Cerebellar nuclear complex (tissue), 1 donor: ENCODE data around the gene INPP5B.
"Not testable (repeated sequence)": the region's sequence is repeated elsewhere in the genome, so short reads cannot be mapped to it uniquely, and the experiment has no call there.

Experiments
- DNase-seq, 2 experiments: peaks; one replicate each; lab custom pipeline; 2025; lab: John Stamatoyannopoulos, UW

Gene INPP5B

DNA sequence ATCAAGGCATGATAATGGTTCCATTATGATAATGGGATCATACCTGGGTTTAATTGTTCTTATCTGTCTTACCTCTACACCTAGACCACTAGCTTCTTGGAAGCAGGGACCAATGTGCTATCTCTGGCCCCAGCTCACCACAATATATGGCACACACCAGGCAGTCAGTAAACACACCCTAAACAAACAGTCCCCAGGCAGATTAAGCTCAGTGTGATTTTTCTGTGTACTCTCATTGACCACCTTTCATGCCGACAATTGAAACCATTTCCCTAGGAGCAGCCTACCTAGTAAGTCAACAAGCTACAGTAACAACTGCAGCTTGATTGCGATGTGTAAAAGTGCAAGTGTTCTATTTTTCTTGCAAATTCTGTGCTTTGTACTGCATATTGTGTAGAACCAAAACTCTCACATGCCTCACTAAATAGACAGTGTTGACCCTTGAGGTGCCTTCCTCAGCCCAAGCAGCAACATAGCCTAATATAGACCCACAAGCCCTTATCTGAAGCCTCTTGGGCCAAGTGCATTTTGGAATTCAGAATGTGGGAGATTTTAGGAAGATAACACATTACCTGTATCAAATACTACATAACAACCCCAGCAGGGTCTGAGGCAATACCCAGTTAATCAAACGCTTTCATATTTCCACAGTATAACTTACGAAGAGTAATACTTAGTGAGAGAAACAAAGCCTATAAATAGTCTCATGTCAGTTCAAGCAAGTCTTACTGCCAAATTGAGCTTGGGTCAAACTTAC, 32.0 kb downstream of the INPP5B start:
- DNase-seq = no peak

DNA sequence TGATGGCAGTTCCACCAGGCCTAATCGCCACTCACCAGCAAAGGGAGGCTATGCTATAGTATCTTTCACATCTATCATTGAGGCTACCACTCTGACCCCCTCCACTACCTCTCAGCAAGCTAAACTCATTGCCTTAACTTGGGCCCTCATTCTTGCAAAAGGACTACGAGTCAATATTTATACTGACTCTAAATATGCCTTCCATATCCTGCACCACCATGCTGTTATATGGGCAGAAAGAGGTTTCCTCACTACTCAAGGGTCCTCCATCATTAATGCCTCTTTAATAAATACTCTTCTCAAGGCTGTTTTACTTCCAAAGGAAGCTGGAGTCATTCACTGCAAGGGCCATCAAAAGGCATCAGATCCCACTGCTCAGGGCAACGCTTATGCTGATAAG, 35.4 kb downstream of the INPP5B start:
- DNase-seq = not testable (repeated sequence)

DNA sequence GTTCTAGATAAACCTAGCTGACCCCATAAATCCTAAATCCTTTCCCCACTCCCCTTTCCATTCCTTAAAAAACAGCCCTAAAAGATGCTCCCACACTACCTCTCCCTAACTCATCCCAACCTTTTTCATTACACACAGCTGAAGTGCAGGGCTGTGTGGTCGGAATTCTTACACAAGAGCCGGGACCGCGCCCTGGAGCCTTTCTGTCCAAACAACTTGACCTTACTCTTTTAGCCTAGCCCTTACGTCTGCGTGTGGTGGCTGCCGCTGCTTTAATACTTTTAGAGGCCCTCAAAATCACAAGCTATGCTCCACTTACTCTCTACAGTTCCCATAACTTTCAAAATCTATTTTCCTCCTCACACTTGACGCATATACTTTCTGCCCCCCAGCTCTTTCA, 36.0 kb downstream of the INPP5B start:
- DNase-seq = not testable (repeated sequence)

DNA sequence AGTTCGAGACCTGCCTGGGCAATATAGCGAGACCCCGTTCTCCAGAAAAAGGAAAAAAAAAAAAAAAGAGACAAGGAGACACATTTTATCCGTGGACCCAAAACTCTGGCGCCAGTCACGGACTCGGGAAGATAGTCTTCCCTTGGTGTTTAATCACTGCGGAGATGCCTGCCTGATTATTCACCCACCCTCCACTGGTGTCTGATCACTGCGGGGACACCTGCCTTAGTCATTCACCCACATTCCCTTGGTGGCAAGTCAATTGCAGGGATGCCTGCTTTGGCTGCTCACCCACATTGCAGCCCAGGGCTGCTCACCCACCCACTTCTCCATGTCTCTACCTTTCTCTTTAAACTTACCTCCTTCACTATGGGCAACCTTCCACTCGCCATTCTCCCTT, 38.3 kb downstream of the INPP5B start:
- not testable (repeated sequence) for DNase-seq

DNA sequence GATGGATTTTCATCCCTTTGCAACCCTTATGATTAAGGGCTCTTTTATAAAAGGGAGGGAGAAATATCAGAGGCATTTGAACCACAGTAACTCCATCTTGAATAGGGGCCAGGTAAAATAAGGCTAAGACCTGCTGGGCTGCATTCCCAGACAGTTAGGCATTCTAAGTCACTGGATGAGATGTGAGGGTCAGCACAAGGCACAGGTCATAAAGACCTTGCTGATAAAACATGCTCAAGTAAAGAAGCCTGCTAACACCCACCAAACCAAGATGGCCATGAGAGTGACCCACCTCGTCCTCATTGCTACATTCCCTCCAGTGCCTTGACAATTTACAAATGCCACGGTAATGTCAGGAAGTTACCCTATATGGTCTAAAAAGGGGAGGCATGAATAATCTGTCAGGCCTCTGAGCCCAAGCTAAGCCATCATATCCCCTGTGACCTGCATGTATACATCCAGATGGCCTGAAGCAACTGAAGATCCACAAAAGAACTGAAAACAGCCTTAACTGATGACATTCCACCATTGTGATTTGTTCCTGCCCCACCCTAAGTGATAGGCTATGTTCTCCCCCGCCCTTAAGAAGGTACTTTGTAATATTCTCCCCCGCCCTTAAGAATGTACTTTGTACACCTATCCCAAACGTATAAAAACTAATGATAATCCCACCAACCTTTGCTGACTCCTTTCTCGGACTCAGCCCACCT, 39.3 kb downstream of the INPP5B start:
- DNase-seq = not testable (repeated sequence)

DNA sequence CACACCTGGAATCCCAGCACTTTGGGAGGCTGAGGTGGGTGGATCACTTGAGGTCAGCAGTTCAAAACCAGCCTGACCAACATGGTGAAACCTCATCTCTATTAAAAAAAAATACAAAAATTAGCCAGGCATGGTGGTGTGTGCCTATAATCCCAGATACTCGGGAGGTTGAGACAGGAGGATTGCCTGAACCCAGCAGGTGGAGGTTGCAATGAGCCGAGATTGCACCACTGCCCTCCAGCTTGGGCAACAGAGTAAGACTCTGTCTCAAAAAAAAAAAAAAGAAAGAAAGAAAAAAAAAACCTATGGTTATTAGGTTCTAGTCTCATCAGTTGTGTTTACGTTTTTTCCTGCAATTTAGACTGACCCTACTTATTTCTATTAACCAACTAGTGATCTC, 40.3 kb downstream of the INPP5B start:
- DNase-seq = not testable (repeated sequence)

DNA sequence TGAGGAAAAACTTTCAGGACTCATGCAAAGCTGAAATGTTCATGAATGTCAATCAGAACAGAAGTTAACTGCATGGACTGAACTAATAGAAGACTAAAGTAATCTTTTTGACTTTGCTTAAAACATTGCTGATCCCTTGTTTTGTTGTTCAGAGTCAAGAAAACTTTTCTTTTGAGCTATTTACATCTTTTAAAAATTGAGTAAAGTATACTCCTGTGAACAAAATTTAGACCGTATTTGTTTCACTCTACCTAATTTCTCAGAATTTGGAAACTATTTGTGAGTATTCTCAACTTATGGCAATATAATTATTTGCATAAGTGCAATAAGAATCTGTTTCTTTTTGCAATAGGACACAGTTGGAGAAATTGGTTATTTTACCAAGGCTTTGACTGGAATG, 41.1 kb downstream of the INPP5B start:
- no peak for DNase-seq

DNA sequence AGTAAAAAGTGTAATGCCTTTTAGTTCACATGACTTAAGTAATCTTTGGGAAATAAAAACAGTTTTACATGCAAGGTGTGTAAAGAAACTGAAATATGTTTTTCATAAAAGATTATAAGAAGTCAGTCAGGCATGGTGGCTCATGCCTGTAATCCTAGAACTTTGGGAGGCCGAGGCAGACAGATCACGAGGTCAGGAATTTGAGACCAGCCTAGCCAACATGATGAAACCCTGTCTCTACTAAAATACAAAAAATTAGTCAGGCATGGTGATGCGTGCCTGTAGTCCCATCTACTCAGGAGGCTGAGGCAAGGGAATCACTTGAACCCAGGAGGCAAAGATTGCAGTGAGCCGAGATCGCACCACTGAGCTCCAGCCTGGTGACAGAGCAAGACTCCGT, 42.9 kb downstream of the INPP5B start:
- not testable (repeated sequence) for DNase-seq

DNA sequence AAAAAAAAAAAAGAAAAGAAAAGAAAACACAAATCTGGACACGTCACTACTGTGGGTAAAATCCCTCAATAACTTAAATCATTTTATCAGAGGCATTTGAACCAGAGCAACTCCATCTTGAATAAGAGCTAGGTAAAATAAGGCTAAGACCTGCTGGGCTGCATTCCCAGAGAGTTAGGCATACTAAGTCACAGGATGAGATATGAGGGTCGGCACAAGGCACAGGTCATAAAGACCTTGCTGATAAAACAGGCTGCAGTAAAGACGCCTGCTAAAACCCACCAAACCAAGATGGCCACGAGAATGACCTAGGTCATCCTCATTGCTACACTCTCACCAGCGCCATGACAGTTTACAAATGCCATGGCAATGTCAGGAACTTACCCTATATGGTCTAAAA, 43.9 kb downstream of the INPP5B start:
- no peak for DNase-seq

DNA sequence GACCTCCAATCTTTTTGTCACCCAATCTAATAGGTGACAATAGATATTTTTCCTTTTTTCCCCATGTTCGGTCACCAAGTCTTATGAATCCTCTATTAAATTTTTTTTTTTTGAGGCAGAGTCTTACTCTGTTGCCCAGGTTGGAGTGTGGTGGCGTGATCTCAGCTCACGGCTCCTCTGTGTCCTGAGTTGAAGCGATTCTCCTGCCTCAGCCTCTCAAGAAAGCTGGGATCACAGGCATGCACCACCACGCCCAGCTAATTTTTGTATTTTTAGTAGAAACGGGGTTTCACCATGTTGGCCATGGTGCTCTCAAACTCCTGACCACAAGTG, 45.0 kb downstream of the INPP5B start:
- no peak for DNase-seq

DNA sequence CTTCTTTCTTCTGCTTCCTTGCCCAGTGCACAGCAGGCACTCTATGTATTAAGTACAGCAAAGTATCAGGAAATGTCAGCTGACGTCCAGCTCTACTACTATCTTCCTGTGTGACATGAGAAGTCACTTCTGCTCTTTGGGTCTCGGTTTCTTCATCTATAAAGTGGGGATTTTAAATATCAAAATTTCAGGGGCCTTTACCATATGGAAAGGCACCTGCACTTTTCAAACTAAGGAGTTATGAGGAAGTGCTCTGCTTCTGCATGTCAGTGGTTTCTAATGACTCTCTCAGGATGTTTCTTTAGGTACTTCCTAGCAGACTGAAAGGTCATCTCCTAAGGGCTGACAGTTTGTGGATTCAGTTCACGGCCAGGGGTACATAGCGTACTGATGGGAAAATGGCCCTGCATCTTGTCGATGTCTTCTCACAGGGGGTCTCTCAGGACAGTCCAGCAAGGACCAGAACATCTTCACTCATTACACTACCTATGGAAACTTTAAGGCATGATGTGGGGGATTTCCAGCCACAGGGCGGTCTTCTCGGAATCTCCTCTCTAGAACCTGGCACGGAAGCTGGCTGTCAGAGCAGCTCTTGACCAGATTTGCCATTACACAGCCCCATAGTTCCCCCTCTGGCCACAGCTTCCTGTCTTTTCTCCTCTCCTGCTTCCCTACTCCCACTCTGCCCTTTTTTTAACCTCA, 45.5 kb downstream of the INPP5B start:
- no peak for DNase-seq

DNA sequence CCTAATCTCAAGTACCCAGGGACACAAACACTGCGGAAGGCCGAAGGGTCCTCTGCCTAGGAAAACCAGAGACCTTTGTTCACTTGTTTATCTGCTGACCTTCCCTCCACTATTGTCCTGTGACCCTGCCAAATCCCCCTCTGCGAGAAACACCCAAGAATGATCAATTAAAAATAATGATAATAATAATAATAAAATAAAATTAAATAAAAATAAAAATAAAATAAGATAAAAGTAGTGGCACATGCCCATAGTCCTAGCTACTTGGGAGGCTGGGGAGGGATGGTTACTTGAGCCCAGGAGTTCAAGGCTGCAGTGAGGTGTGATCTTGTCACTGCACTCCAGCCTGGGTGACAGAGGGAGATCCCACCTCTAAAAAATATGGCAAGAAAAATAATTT, 49.3 kb downstream of the INPP5B start:
- not testable (repeated sequence) for DNase-seq

DNA sequence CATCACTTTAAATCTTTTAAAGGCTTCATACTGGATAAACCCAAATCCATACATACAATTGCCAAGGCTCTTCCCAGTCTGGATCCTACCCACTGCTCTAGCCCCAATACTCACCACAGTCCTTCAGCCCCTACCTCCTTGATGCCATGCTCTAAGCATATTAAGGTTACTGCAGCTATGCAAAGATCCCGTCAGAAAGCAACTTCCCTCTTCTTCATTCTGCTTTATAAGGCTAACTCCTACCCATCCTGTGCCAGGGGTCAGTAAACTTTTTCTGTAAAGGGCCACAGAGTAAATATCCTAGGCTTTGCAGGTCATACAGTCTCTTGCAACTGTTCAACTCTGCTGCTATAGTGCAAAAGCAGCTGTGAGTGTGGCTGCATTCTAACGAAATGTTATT, 53.2 kb downstream of the INPP5B start:
- DNase-seq = no peak

DNA sequence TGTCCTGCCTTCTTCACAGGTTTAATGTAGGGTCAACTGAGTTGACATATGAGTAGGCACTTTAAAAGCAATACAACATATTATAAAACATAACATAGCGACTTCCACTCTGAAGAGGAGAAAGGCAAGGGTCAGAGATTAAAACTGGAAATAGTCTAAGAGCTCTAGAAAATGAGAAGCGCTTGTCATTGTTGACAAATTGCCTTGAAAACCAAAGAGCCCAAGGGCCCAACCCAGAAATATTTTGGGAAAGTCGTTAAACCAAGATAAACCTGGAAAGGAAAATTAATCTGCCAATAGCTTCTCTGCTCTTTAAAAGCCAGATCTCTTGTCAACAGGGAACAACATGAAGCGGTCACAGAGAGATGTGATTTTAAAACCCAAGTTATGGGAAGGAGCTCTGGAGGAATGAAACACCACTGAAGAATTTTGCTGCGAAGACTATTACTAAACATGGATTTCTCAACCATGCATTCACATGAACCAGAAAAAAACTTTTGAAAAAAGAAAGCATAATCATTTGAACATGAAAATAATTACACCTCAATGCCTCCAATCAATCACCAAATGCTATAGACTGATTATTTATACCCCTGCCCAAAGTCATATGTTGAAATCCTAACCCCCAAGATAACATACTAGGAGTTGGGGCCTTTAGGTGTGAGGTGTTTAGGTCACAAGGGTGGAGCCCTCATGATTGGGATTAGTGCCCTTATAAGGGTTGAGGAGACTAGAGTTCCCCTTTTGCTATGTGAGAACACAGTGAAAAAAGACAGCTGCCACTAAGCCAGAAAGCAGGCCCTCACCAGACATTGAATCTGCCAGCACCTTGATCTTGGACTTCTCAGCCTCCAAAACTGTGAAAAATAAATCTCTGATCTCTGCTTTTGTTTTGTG, 54.5 kb downstream of the INPP5B start:
- DNase-seq = no peak

DNA sequence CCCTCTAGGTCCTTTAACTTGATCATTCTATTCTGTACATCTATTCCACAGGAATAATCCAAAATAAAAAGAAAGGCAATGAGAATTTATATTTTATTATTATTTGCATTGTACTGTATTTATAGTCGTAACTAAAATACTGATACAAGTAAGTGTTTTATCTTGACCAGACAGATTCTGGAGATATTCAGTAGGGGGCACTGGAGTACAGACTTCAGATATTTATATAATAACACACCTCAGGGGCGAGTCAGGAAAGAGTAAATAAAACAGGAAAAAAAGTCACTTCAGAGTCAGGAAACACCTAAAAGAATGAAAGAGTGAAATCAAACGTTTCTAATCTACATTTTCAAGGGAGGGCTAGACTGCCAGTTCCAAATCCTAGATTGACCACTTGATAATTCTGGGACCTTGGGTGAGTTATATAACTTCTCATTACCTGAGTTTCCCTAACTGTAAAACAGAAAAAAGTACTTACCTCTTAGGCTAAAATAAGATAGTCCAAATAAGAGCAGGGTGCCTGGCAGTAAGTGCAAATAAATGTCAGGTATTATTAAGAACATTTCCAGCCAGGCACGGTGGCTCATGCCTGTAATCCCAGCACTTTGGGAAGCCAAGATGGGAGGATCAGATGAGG, 56.4 kb downstream of the INPP5B start:
- peak in 1 of 2 experiments; percentile 48 for DNase-seq

DNA sequence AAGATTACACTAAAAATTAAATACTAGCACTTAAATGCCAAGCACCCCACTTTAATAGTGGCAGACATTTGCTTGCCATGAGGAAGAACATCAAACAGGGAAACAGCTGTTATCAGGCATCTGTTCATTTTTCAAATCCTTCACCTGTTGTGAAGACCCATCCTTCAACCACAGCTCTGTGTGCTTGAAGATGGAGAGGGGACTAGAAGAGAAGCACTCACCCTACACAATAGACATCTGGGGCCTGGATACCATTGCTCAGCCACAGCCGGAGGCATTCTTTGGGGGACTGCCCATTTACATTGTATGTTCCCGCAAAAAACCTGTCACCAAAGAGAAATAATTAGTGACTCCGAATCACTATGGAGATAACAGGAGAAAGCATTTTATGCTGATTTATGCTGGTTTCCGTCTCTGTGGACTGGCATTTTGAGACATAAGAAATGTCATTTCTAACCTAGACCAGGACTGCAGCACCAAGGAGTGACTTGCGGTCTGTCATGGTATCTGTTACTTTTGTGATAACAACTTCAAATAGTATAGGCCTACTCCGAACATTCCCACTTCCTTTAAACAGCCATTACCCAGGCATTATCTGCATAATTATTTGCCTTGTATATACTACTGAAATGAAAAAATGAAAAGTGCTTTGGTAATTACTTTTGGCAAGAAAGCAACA, 58.7 kb downstream of the INPP5B start:
- no peak for DNase-seq

DNA sequence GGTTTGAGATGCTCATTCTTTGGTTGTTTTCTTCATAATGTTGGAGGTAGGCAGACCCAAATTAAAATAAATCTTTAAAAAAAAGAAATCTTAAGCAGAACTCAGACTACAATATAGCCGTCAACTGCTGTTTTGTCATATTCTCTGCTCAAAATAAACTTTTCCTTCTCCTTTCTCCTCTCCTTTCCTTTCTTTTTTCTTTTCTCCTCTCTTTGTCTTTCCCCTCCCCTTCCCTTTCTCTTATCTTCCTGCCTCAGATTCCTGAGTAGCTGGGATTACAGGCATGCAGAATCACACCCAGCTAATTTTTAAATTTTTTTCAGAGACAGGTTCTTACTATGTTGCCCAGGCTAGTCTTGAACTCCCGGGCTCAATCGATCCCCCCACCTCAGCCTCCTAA, 62.7 kb downstream of the INPP5B start:
- no peak for DNase-seq

DNA sequence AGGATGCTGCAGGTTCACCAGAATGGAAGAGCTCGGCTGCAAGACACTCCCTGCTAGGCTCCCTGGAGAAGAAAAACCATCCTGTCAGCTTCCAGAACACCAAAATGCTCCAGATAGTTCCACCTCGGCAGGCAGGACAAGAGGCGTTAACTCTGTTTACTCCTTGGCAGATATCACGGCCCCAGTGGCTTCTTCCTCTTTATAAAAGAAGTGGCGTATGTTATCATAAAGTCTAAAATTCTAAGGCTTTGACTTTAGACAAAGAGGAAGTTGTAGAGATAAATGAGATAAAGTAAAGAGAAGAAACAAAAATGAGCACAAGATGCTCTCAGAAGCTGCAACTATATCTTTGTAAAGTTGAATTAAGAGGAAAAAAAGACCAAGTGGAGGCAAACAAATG, 63.2 kb downstream of the INPP5B start:
- DNase-seq = no peak

DNA sequence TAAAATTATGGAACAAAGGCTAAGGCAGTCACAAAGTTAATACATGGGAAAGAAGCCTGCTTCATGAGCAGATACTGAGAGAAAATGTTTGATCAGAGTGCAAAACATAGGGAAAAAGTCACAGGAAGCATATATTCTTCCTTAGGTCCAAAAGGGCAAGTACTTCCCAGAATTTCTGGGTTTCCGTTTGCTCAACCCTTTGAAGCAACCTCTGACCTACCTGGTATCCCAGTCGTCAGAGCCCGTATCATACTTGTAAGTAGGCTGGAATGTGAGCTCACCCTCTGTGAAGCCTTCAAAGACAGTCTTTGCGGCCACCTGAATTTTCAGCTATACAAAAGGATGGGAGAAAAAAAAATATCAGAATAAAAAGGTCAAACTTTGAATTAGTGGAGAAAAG, 67.0 kb downstream of the INPP5B start:
- no peak for DNase-seq

DNA sequence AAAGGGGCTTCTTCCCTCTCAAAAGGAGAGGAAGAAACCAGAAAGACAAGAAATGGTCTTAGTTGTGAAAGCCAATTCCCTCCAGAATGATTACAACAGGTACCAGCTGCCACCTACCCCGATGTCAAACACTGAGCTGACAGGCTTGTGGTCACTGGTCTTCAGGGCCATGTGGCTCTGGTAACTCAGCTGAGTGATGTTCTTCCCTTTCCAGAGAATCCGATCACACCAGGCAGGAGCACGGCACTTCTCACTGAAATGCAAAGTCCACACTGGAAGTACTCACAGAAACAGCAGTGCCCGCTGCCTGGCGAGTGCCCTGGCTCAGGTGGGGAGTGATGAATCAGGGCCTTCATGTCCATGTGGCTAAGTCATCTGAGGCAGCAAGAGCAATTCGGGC, 68.8 kb downstream of the INPP5B start:
- no peak for DNase-seq

DNA sequence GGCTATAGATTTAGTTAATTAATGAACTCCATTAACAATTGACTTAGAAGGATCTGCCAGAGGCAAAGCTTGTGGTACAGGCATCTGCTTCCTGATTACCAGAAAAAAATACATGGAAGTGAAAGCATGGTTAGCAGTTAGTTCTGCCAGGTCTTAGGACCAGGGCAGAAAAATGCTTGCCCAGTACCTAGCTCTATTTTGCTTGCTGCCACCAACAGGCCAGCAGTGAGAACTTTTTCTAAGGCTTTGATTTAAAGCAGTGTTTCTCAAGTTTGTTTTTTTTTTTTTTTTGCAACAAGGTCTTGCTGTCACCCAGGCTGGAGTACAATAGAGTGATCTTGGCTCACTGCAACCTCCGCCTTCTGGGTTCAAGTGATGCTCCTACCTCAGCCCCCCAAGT, 71.0 kb downstream of the INPP5B start:
- DNase-seq = no peak
